Caki2 (cell line): ENCODE data around the gene PRKCH. TPM values are rescaled to one million over a fixed set of nuclear protein-coding genes. Genes with fewer than 3 reads are reported as not detected.

ENCODE experiments used
- DNase-seq: peaks from one replicate; pipeline ENCODE4 v3.0.0-alpha.2; 2015; ENCODE audit warnings: low read depth
- in situ Hi-C: cut with HindIII; loops from 2 replicates; pipeline ENCODE4 v1.10.0; 2016; ENCODE audit warnings: low sequenced_read_pairs, low pct_unique_long_range_greater_than_20kb, mixed read lengths
- total RNA-seq: library from RNA; depleted of rRNA; stranded (reverse); fragments of >200 nt; shearing (Covaris generic); gene quantifications from 2 replicates; pipeline ENCODE4 v1.2.3, GENCODE V29; 2014; ENCODE audit warnings: low replicate concordance

PRKCH gene
- total RNA-seq, 1 experiment from 2014 or later, result 1.6 TPM

GRCh38 chr14:61433169-61433568 is 111.8 kb downstream of the PRKCH start:
- in situ Hi-C loops, result no loop called here

DNA sequence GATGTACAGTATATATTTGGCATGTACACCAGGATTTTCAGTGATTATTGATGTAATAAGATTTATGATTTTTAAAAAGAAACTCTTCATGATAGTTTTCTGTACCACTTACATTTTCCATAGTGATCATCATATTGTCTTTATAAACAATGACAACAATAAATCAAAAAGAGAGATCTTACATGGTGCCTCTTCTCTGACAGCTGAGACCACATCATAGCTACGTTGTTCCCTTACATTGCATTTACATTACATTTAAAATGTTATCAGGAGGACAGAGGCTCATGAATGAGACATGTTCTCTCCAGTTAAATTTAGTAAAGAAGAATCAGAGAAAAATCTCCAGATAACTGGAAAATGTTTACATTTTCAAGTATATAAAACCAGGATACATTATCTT is 112.4 kb downstream of the PRKCH start:
- in situ Hi-C loops, result no loop called here

More at GRCh38 chr14:61433169-61433568, 111.8 kb downstream of the PRKCH start:
- DNase-seq, result no peak

GRCh38 chr14:61434311-61434710 is 112.9 kb downstream of the PRKCH start:
- DNase-seq, result no peak
- in situ Hi-C loops, result no loop called here

More for the DNA sequence above, 112.4 kb downstream of the PRKCH start:
- no peak for DNase-seq

GRCh38 chr14:61435563-61436337 is 114.4 kb downstream of the PRKCH start:
- DNase-seq, result no peak
- in situ Hi-C loops, result no loop called here

- DNase-seq, result no peak
- in situ Hi-C loops, result no loop called here
Observed at GRCh38 chr14:61437381-61437780, 116.0 kb downstream of the PRKCH start.

- in situ Hi-C loops, result no loop called here
- no peak for DNase-seq
Observed at GRCh38 chr14:61438036-61438435, 116.7 kb downstream of the PRKCH start.

DNA sequence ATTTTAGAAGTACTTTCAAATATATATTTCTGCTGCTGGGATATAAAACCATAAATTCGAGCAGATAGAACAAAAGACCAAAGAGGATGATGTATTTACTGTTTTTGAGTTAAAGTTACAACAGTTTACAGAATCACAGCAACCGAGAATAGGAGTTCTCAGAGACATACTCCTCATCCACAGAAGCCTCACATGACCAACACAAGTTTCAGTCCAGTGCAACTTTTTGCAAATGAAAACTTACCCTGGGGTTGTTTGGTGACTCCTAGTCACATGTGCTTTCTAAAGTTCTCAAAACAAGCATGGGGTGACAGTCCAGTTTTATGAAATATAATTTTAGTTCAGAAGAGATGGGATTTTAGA is 117.1 kb downstream of the PRKCH start:
- in situ Hi-C loops, result no loop called here
- no peak for DNase-seq

- no peak for DNase-seq
- in situ Hi-C loops, result no loop called here
Observed at GRCh38 chr14:61438860-61439765, 117.7 kb downstream of the PRKCH start.

GRCh38 chr14:61439779-61440418 is 118.5 kb downstream of the PRKCH start:
- in situ Hi-C loops, result no loop called here

GRCh38 chr14:61443481-61443880 is 122.1 kb downstream of the PRKCH start:
- in situ Hi-C loops, result no loop called here
- DNase-seq, result no peak

More at GRCh38 chr14:61439779-61440418, 118.5 kb downstream of the PRKCH start:
- DNase-seq, result no peak

- in situ Hi-C loops, result no loop called here
- DNase-seq, result no peak
Observed at GRCh38 chr14:61444215-61444768, 122.9 kb downstream of the PRKCH start.

GRCh38 chr14:61451491-61451890 is 130.1 kb downstream of the PRKCH start:
- DNase-seq, result no peak
- in situ Hi-C loops, result no loop called here

- in situ Hi-C loops, result no loop called here
- DNase-seq, result no peak
Observed at GRCh38 chr14:61451891-61452400, 130.6 kb downstream of the PRKCH start.

DNA sequence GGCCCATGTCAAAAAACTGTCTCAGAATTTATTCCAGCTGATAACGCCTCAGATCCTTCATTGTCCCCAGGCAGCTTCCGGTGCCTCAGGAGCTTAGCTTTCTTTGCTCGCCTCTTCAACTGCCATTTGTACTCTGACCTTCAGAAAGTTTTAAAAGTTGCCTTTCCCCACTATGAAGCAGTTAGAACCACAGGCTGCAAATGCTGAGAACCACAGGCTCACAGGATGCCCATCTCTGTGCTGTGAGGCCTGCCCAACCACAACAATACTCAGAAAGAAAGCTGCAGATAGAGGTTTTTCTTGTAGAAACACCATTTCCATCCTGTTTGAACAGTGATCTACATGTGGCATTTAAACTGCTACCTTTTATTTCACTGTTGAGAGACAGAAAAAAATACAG is 131.1 kb downstream of the PRKCH start:
- in situ Hi-C loops, result no loop called here
- DNase-seq, result no peak

DNA sequence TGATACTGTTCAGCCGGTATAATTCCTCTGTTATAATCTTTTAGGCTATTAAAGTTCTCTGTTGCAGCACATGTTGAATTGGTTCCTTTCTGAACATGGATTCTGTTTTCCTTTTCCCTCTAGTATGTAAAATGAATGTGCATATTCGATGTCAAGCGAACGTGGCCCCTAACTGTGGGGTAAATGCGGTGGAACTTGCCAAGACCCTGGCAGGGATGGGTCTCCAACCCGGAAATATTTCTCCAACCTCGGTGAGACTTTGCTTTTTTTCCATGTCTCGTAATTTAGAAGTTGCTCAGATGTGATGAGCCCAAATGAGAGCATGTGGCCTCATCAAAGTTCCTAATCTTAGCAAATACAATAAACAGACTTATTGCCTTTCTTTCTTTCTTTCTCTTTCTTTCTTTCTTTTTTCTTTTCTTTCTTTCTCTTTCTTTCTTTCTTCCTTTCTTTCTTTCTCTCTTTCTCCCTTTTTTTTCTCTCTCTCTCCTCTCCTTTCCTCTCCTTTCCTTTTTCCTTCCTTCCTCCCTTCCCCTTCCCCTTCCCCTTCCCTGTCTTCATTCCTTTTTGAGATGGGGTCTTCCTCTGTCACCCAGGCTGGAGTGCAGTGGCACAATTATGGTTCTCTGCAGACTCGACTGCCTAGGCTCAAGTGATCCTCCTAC is 131.9 kb downstream of the PRKCH start:
- DNase-seq, result no peak
- in situ Hi-C loops, result no loop called here

DNA sequence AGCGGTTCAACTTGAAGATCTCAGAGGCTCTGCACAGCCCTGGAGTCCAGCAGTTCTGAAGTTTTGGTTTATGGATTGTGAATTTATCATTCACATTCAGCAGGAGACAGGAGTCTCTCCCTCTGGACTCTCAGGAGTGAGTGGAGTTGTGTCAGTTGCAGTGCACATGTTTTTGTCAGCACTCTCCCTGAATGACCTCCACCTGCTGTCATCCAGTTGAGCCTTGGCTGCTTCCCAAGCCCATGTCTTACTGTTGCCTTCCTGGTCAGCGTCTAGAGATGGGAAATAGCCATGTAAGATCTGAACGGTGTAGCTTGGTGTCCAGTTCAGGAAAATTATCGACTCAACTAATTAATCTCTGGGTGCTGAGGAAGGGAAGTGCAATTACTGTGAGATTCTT is 133.2 kb downstream of the PRKCH start:
- no peak for DNase-seq
- in situ Hi-C loops, result no loop called here

DNA sequence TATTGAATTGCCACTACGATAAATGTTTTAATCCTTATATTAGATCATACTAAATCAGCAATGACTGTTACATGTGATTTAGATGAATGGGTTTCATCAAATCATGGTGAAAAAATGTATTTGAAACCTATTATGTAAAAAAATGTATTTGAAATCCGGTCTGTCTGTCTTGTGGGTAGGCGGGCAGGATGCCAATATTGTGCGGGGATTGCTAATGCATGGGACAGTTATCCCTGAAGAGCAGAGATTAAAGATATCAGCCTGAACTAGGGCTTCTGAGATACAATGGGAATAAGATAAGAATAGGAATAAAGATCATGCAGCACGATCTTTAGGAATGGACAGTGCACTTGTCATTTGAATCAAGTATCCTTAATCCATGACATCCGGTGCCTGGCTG is 134.0 kb downstream of the PRKCH start:
- in situ Hi-C loops, result no loop called here
- no peak for DNase-seq

GRCh38 chr14:61456720-61457119 is 135.3 kb downstream of the PRKCH start:
- DNase-seq, result peak; percentile 27

More at GRCh38 chr14:61456720-61457119, 135.3 kb downstream of the PRKCH start:
- in situ Hi-C loops, result no loop called here
